T1000 (cell line): ENCODE measurements around the gene PANK1.
"Not testable (repeated sequence)": the region's sequence is repeated elsewhere in the genome, so short reads cannot be mapped to it uniquely, and the experiment has no call there.

Source experiments
- DNase-seq: peaks from one replicate; lab custom pipeline; 2025; ENCODE audit warnings: mixed read lengths; lab: John Stamatoyannopoulos, UW

PANK1 gene

DNA sequence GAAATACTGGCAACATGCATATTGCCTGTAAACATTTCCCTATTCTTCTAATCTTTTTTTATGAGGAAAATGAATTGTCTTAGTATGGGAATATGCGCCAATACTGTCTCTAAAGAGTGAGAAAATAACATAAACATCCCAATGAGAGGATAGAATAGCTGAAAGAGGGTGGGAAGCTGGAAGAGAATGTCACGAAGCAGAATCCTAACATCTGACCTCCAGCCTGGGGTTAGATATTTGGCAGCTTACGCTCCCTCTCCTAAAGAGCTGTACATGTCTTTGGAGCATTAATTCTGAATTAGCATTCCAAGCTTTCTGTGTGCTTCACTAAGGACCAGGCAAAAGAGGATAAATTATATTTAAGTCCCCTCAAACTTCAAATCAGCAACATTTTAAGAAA is 78.0 kb downstream of the PANK1 start:
- no peak for DNase-seq

GRCh38 chr10:89566095-89566950 is 78.7 kb downstream of the PANK1 start:
- no peak for DNase-seq

GRCh38 chr10:89565180-89565579 is 79.9 kb downstream of the PANK1 start:
- no peak for DNase-seq

- no peak for DNase-seq
Observed at GRCh38 chr10:89563861-89564478, 81.1 kb downstream of the PANK1 start.

DNA sequence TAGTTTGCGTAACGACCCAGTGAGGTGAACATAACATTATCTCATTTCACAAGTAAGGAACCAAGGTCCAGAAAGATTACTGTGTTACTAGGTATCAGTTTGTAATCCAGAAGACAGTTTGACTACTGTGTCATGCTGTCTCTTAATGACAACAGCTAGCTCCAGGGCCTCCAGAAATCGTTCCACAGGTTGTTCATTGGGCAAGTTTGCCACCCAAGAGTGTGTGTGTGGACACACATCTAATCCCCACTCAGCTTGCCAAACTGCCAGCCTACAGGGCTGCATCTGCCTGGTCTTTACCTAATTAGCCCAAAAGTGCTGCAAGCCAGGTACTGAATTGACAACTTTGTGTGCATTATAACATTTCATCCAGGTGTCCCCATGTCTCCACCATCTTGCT is 81.7 kb downstream of the PANK1 start:
- no peak for DNase-seq

DNA sequence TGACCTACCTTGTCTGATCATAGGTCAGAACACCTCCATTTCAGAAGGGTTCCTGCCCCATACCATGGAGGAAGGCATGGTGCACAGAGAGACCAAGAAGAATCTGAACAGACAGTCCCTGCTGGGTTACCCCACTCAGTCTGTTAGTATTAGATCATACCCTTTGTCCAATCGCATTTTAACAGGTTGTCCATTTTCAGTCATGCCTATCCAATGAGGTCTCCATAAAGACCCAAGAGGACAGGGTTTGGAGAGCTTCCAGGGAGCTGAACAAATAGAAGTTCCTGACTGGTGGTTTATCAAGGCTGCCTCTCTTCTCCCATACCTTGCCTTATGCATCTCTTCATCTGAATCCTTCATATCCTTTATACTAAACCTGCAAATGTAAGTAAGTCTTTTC is 88.4 kb downstream of the PANK1 start:
- DNase-seq: no peak

GRCh38 chr10:89555688-89556445 is 89.2 kb downstream of the PANK1 start:
- DNase-seq: no peak

GRCh38 chr10:89554433-89554832 is 90.6 kb downstream of the PANK1 start:
- no peak for DNase-seq

GRCh38 chr10:89553064-89553734 is 91.8 kb downstream of the PANK1 start:
- DNase-seq: no peak

- DNase-seq: no peak
Observed at GRCh38 chr10:89552213-89552612, 92.8 kb downstream of the PANK1 start.

GRCh38 chr10:89550509-89550908 is 94.5 kb downstream of the PANK1 start:
- no peak for DNase-seq

GRCh38 chr10:89549510-89549909 is 95.5 kb downstream of the PANK1 start:
- DNase-seq: no peak

GRCh38 chr10:89548673-89549072 is 96.4 kb downstream of the PANK1 start:
- no peak for DNase-seq

GRCh38 chr10:89547853-89548513 is 97.1 kb downstream of the PANK1 start:
- DNase-seq: no peak

DNA sequence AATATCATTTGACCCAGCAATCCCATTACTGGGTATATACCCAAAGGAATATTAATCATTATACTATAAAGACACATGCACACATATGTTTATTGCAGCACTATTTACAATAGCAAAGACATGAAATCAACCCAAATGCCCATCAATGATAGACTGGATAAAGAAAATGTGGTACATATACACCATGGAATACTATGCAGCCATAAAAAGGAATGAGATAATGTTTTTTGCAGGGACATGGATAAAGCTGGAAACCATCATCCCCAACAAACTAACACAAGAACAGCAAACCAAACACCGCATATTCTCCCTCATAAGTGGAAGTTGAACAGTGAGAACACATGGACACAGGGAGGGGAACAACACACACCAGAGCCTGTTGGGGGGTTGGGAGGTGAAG is 98.4 kb downstream of the PANK1 start:
- DNase-seq: not testable (repeated sequence)

- DNase-seq: no peak
Observed at GRCh38 chr10:89543841-89544240, 101.2 kb downstream of the PANK1 start.

GRCh38 chr10:89540420-89540949 is 104.6 kb downstream of the PANK1 start:
- DNase-seq: no peak

DNA sequence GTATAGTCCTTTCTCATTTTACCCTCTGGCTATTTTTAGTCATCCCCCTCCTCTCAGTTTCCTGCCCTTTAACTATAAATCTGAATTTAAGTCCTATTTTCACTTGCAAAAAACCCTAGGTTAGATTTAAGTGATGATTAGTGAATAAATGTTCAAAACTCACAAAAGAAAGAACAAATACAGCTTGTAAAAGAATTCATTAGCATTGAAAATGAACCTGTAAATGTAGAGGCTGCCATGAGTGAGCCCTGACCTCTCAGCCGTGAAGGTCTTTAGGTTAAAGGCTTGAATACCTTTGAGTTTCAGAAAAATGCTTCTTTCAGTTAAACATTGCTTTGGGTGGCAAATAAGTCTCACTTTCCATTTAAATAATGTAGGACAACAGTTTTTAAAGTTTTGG is 107.7 kb downstream of the PANK1 start:
- DNase-seq: no peak

DNA sequence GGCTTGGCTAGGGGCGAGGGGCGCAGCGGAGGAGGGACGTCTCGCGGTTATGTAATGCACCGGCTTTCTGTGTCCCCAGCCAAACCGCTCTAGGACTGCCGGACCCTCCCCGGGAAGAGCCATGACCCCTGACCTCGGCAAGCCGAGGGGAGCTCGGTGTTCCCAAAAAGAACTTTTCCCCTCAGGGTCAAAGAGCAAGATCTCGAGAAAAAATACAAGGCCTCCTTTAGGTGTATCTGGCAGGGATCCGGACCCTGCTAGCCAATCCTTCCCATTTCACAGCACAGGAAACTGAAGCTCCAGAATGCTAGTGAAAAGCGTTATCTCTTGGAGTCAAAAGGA is 109.1 kb downstream of the PANK1 start:
- no peak for DNase-seq

GRCh38 chr10:89535171-89536012 is 109.7 kb downstream of the PANK1 start, which contains the start of gene SLC16A12:
Gene SLC16A12 (minus strand): TSS chr10:89535594. CDS start chr10:89462578, 73,016 bp downstream.
- no peak for DNase-seq

DNA sequence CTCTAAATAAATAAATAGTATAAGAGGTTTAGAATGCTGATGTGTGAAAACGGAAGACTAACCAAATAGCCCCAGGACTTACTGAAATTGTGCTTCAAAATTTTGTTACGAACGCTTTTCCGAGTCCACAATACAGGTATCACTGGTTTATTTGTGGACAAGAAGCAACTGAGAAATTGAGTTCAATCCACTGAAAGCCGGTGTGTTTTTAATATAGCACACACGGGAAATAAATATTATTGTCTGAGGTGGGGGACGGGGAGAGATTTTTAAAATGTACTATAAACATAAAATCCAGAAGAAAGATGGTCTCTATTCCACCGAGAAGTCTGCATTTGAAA is 110.2 kb downstream of the PANK1 start:
- no peak for DNase-seq
